H9 (cell line): ENCODE measurements around the gene ANKRD55. TPM values are rescaled to one million over a fixed set of nuclear protein-coding genes. Genes with fewer than 3 reads are reported as not detected.

Experiments
- DNase-seq: peaks from one replicate; pipeline ENCODE4 v3.0.0-alpha.2; 2017
- H2AFZ ChIP-seq: one replicate; pipeline ENCODE4 v1.6.1; 2013; ENCODE audit warnings: mild to moderate bottlenecking, low read length, control low read depth, moderate library complexity
- H2AK5ac ChIP-seq: 2 replicates; pipeline ENCODE4 v1.6.1; 2013; ENCODE audit warnings: low read length, control low read depth, mixed read lengths; ENCODE audit not compliant: insufficient read length
- H2BK120ac ChIP-seq: one replicate; pipeline ENCODE4 v1.6.1; 2013; ENCODE audit warnings: low read depth, mild to moderate bottlenecking, low read length, control low read depth, inconsistent platforms; ENCODE audit not compliant: poor library complexity, severe bottlenecking
- H2BK12ac ChIP-seq: 2 replicates; pipeline ENCODE4 v1.6.1; 2013; ENCODE audit warnings: low read length, control low read depth, mixed read lengths, low read depth; ENCODE audit not compliant: insufficient read length
- H2BK15ac ChIP-seq: 2 replicates; pipeline ENCODE4 v1.6.1; 2013; ENCODE audit warnings: low read depth, low read length, control low read depth
- H2BK20ac ChIP-seq: one replicate; pipeline ENCODE4 v1.6.1; 2013; ENCODE audit warnings: low read depth, mild to moderate bottlenecking, low read length, control low read depth, inconsistent platforms; ENCODE audit not compliant: poor library complexity, severe bottlenecking
- H2BK5ac ChIP-seq: 2 replicates; pipeline ENCODE4 v1.6.1; 2013; ENCODE audit warnings: low read length, control low read depth, mixed read lengths; ENCODE audit not compliant: insufficient read length
- H3K14ac ChIP-seq: 2 replicates; pipeline ENCODE4 v1.6.1; 2013; ENCODE audit warnings: low read length, control low read depth; ENCODE audit not compliant: insufficient read depth
- H3K18ac ChIP-seq: 2 replicates; pipeline ENCODE4 v1.6.1; 2013; ENCODE audit warnings: low read depth, mild to moderate bottlenecking, mixed read lengths, low read length, control low read depth; ENCODE audit not compliant: insufficient read length
- H3K23ac ChIP-seq: 2 replicates; pipeline ENCODE4 v1.6.1; 2013; ENCODE audit warnings: low read length, control low read depth, mixed read lengths, low read depth; ENCODE audit not compliant: insufficient read length
- H3K23me2 ChIP-seq: 2 replicates; pipeline ENCODE4 v1.6.1; 2013; ENCODE audit warnings: low read depth, mild to moderate bottlenecking, mixed read lengths, low read length, control low read depth; ENCODE audit not compliant: insufficient read length, poor library complexity, severe bottlenecking
- H3K27ac ChIP-seq: 2 replicates; pipeline ENCODE4 v1.5.1; 2013; ENCODE audit warnings: low read length, control low read depth, mixed read lengths, low read depth; ENCODE audit not compliant: insufficient read length
- H3K27me3 ChIP-seq: 2 replicates; pipeline ENCODE4 v1.6.1; 2013; ENCODE audit warnings: low read length, control low read depth, inconsistent platforms; ENCODE audit not compliant: insufficient read depth
- H3K4ac ChIP-seq: 2 replicates; pipeline ENCODE4 v1.6.1; 2013; ENCODE audit warnings: low read depth, mild to moderate bottlenecking, control low read depth, inconsistent platforms, low read length, moderate library complexity
- H3K4me1 ChIP-seq: 2 replicates; pipeline ENCODE4 v1.6.1; 2013; ENCODE audit warnings: low read length, control low read depth, inconsistent platforms; ENCODE audit not compliant: insufficient read depth
- H3K4me2 ChIP-seq: 2 replicates; pipeline ENCODE4 v1.6.1; 2013; ENCODE audit warnings: low read length, control low read depth, mixed read lengths; ENCODE audit not compliant: insufficient read length, insufficient read depth
- H3K56ac ChIP-seq: 2 replicates; pipeline ENCODE4 v1.6.1; 2013; ENCODE audit warnings: low read depth, mild to moderate bottlenecking, mixed read lengths, low read length, control low read depth; ENCODE audit not compliant: insufficient read length
- H3K79me1 ChIP-seq: 2 replicates; pipeline ENCODE4 v1.6.1; 2013; ENCODE audit warnings: low read depth, mild to moderate bottlenecking, moderate library complexity, low read length, control low read depth, inconsistent platforms; ENCODE audit not compliant: insufficient read depth, poor library complexity, severe bottlenecking
- H3K79me2 ChIP-seq: 2 replicates; pipeline ENCODE4 v1.6.1; 2013; ENCODE audit warnings: low read length, control low read depth, inconsistent platforms; ENCODE audit not compliant: insufficient read depth
- H3K9ac ChIP-seq: 2 replicates; pipeline ENCODE4 v1.6.1; 2013; ENCODE audit warnings: low read length, control low read depth, mixed read lengths; ENCODE audit not compliant: insufficient read length; ENCODE audit errors: extremely low read depth
- H3K9me3 ChIP-seq: one replicate; pipeline ENCODE4 v1.6.1; 2013; ENCODE audit warnings: low read depth, low read length, inconsistent platforms; ENCODE audit not compliant: control insufficient read depth
- H3T11ph ChIP-seq: one replicate; pipeline ENCODE4 v1.6.1; 2013; ENCODE audit warnings: mild to moderate bottlenecking, low read length, control low read depth, inconsistent platforms
- H4K20me1 ChIP-seq: one replicate; pipeline ENCODE4 v1.6.1; 2013; ENCODE audit not compliant: control insufficient read depth, insufficient read length, insufficient read depth
- H4K5ac ChIP-seq: 2 replicates; pipeline ENCODE4 v1.6.1; 2013; ENCODE audit warnings: low read depth, mild to moderate bottlenecking, mixed read lengths, low read length, control low read depth; ENCODE audit not compliant: insufficient read length
- H4K8ac ChIP-seq: replicated peaks from 2 replicates; pipeline ENCODE4 v1.6.1; 2013; ENCODE audit warnings: low read length, control low read depth, mixed read lengths, low read depth; ENCODE audit not compliant: insufficient read length
- H4K91ac ChIP-seq: 2 replicates; pipeline ENCODE4 v1.6.1; 2013; ENCODE audit warnings: low read depth, mild to moderate bottlenecking, moderate library complexity, mixed read lengths, low read length, control low read depth; ENCODE audit not compliant: insufficient read length
- H3K27ac Mint-ChIP-seq, 3 experiments: 2 replicates in 2 of 3; 3 replicates in 1 of 3; pipeline ENCODE4 v1.8.0; 2020 to 2021; ENCODE audit warnings: mixed read lengths in 3 of 3, mild to moderate bottlenecking in 1 of 3, moderate library complexity in 1 of 3
- H3K27me3 Mint-ChIP-seq: 2 replicates; pipeline ENCODE4 v1.8.0; 2021; ENCODE audit warnings: low read depth, mild to moderate bottlenecking, moderate library complexity, mixed read lengths
- H3K36me3 Mint-ChIP-seq, 3 experiments: 2 replicates in 2 of 3; 3 replicates in 1 of 3; pipeline ENCODE4 v1.8.0; 2020 to 2021; ENCODE audit warnings: low read depth in 3 of 3, mixed read lengths in 3 of 3; ENCODE audit not compliant: insufficient read depth in 1 of 3
- H3K4me1 Mint-ChIP-seq, 2 experiments: 2 replicates each; pipeline ENCODE4 v1.8.0; 2020; ENCODE audit warnings: mixed read lengths in 2 of 2
- H3K4me3 Mint-ChIP-seq, 2 experiments: 2 replicates in 1 of 2; 3 replicates in 1 of 2; pipeline ENCODE4 v1.8.0; 2020 to 2021; ENCODE audit warnings: mild to moderate bottlenecking in 2 of 2, mixed read lengths in 2 of 2, moderate library complexity in 1 of 2
- H3K9me3 Mint-ChIP-seq, 2 experiments: 2 replicates in 1 of 2; 3 replicates in 1 of 2; pipeline ENCODE4 v1.8.0; 2020; ENCODE audit warnings: mild to moderate bottlenecking in 2 of 2, mixed read lengths in 2 of 2, moderate library complexity in 1 of 2
- CTCF ChIP-seq: fragments of 200-600 bp; sonication (generic); conservative IDR thresholded peaks from 3 replicates; pipeline ENCODE4 v1.8.0; 2021; ENCODE audit warnings: antibody characterized with exemption, mild to moderate bottlenecking
- WGBS: extraction: QIAGEN DNeasy Blood & Tissue Kit; methylation state at CpG from one replicate; pipeline ENCODE4 v1.1.7; 2013; ENCODE audit warnings: missing lambda C conversion rate, low lambda C conversion rate, mixed read lengths; ENCODE audit not compliant: insufficient read length; ENCODE audit errors: extremely low coverage; 5-methylcytosine and 5-hydroxymethylcytosine counted together
- total RNA-seq: library from RNA; stranded (reverse); gene quantifications from 2 replicates; pipeline ENCODE4 v1.2.1, GENCODE V29; 2021

ANKRD55 gene
- total RNA-seq, 1 experiment from 2014 or later, result not detected

GRCh38 chr5:56272765-56273164, 39.6 kb upstream of the ANKRD55 start:
- Histone ChIP-seq H4K8ac (no peak overlapping the region), H2BK120ac (no peak overlapping the region), H4K91ac (no peak overlapping the region), H4K20me1 (no peaks in the 10 kb centered on the region), H2BK15ac (no peak overlapping the region), H3K27me3 (no peaks in the 10 kb centered on the region), H2BK5ac (no peak overlapping the region), H3K9me3 (no peaks in the 10 kb centered on the region), H3K23ac (no peak overlapping the region), H2AFZ (no peak overlapping the region), H3K9ac (no peak overlapping the region), H3K18ac (no peak overlapping the region), H3K14ac (no peak overlapping the region), H2BK12ac (no peak overlapping the region), H3K4ac (no peak overlapping the region), H3K23me2 (no peaks in the 10 kb centered on the region), H3K27ac (no peak overlapping the region), H3K79me1 (no peaks in the 10 kb centered on the region), H3K4me2 (no peak overlapping the region), H2AK5ac (no peak overlapping the region), H3K4me1 (no peaks in the 10 kb centered on the region), H4K5ac (no peak overlapping the region), H2BK20ac (no peak overlapping the region), H3K79me2 (no peaks in the 10 kb centered on the region), H3K56ac (no peak overlapping the region), H3T11ph (no peak overlapping the region)
- TF ChIP-seq CTCF, result no peak
- Mint-ChIP-seq H3K4me1 (peaks cover 12 to 17% of the 10 kb centered on the region in 2 experiments), H3K36me3 (no peaks in the 10 kb centered on the region; a peak in 1 of 7 replicates), H3K9me3 (no peaks in the 10 kb centered on the region), H3K27me3 (no peaks in the 10 kb centered on the region), H3K27ac (no peak overlapping the region), H3K4me3 (no peak overlapping the region)
- no CpG with 5 or more reads among the region's 2 CpGs for WGBS
- DNase-seq, result no peak
